Measurements from ENCODE around the gene PXMP4. TPM values are rescaled to one million over a fixed set of nuclear protein-coding genes. Genes with fewer than 3 reads are reported as not detected.

Gene PXMP4
- total and polyA plus RNA-seq, 12 donors = 6.8 to 47.4 (median 20.4) TPM

Other genes starting within 250 kb of the PXMP4 start
- gene CBFA2T2, start 230.2 kb downstream of the PXMP4 start, total RNA-seq = 10 to 100 TPM in 5 of 9 donors, 1 to 10 TPM in 4; 5.7 to 16.7 (median 10.2) TPM
- gene CBFA2T2, start 230.2 kb downstream of the PXMP4 start, polyA plus RNA-seq = 10 to 100 TPM in 1 of 3 donors, 1 to 10 TPM in 2; 5.3 to 10.3 (median 6.5) TPM
- under 1 TPM in 3 of 9 donors, not detected in 6; 0.06 to 0.32 (median 0.14) TPM for gene C20orf144, start 58.0 kb downstream of the PXMP4 start, total RNA-seq
- gene C20orf144, start 58.0 kb downstream of the PXMP4 start, polyA plus RNA-seq = under 1 TPM in 2 of 3 donors, not detected in 1; 0.10 to 0.16 TPM
- gene ACTL10, start 53.4 kb downstream of the PXMP4 start, total RNA-seq = 1 to 10 TPM in 4 of 9 donors, under 1 TPM in 5; 0.38 to 3.1 (median 0.75) TPM
- gene ACTL10, start 53.4 kb downstream of the PXMP4 start, polyA plus RNA-seq = under 1 TPM; 0.18 to 0.48 (median 0.47) TPM
- 100 to 1,000 TPM in 7 of 9 donors, 10 to 100 TPM in 2; 79.7 to 187 (median 140) TPM for gene NECAB3, start 45.9 kb downstream of the PXMP4 start, total RNA-seq
- 100 to 1,000 TPM in 2 of 3 donors, 10 to 100 TPM in 1; 23.4 to 279 (median 174) TPM for gene NECAB3, start 45.9 kb downstream of the PXMP4 start, polyA plus RNA-seq
- gene E2F1, start 33.9 kb downstream of the PXMP4 start, total RNA-seq = 10 to 100 TPM in 1 of 9 donors, 1 to 10 TPM in 8; 3.0 to 15.7 (median 6.1) TPM
- gene E2F1, start 33.9 kb downstream of the PXMP4 start, polyA plus RNA-seq = 1 to 10 TPM; 4.6 to 6.8 (median 4.7) TPM
- 1 to 10 TPM; 1.1 to 4.8 (median 2.1) TPM for gene ZNF341, start 11.7 kb upstream of the PXMP4 start, total RNA-seq
- gene ZNF341, start 11.7 kb upstream of the PXMP4 start, polyA plus RNA-seq = 1 to 10 TPM; 1.3 to 9.2 (median 5.7) TPM
- 100 to 1,000 TPM in 5 of 9 donors, 10 to 100 TPM in 4; 55.1 to 132 (median 101) TPM for gene CHMP4B, start 91.0 kb upstream of the PXMP4 start, total RNA-seq
- gene CHMP4B, start 91.0 kb upstream of the PXMP4 start, polyA plus RNA-seq = 100 to 1,000 TPM in 1 of 3 donors, 10 to 100 TPM in 2; 68.5 to 150 (median 86.3) TPM

Data from adrenal gland (tissue), 12 donors.